Measurements from ENCODE around the gene ZNF827.

ZNF827 gene

GRCh38 chr4:145734576-145735346 lies 203.9 kb downstream of the ZNF827 start:
- H3K4me3 ChIP-seq (ENCODE audit: low read depth, low read length), result no peak overlapping the region
- no peak overlapping the region for H3K9ac ChIP-seq
- H3K79me2 ChIP-seq, result no peaks in the 10 kb centered on the region
- H3K4me2 ChIP-seq (ENCODE audit: low read length), result peak overlapping the region; percentile 44
- H3K4me1 ChIP-seq, result peaks cover 14% of the 10 kb centered on the region
- no peak for TF ChIP-seq CTCF (IDR thresholded peaks at IDR 0.05)
- peak overlapping the region; percentile 94 for H2AFZ ChIP-seq
- H3K27me3 ChIP-seq (ENCODE audit: control insufficient read depth, insufficient read depth, low read length), result no peaks in the 10 kb centered on the region
- H3K9me3 ChIP-seq (ENCODE audit: control insufficient read depth, low read length), result no peaks in the 10 kb centered on the region
- no peaks in the 10 kb centered on the region for H3K36me3 ChIP-seq (ENCODE audit: control insufficient read depth, insufficient read depth, low read length)
- peak overlapping the region; percentile 91 for H3K27ac ChIP-seq

GRCh38 chr4:145734031-145734430 lies 204.6 kb downstream of the ZNF827 start:
- no peaks in the 10 kb centered on the region for H3K9me3 ChIP-seq (ENCODE audit: control insufficient read depth, low read length)
- H2AFZ ChIP-seq, result peak overlapping the region; percentile 94
- H3K27ac ChIP-seq, result peak overlapping the region; percentile 91
- H3K9ac ChIP-seq, result no peak overlapping the region
- peak overlapping the region; percentile 52 for H3K4me2 ChIP-seq (ENCODE audit: low read length)
- no peaks in the 10 kb centered on the region for H3K36me3 ChIP-seq (ENCODE audit: control insufficient read depth, insufficient read depth, low read length)
- TF ChIP-seq CTCF (IDR thresholded peaks at IDR 0.05), result no peak
- H3K4me3 ChIP-seq (ENCODE audit: low read depth, low read length), result no peak overlapping the region
- no peaks in the 10 kb centered on the region for H3K27me3 ChIP-seq (ENCODE audit: control insufficient read depth, insufficient read depth, low read length)
- H3K79me2 ChIP-seq, result no peaks in the 10 kb centered on the region
- H3K4me1 ChIP-seq, result peaks cover 14% of the 10 kb centered on the region

- Histone ChIP-seq H3K4me3 (ENCODE audit: low read depth, low read length) (peak overlapping the region; percentile 57), H3K4me2 (ENCODE audit: low read length) (peak overlapping the region; percentile 79), H3K27me3 (ENCODE audit: control insufficient read depth, insufficient read depth, low read length) (no peaks in the 10 kb centered on the region), H3K79me2 (no peaks in the 10 kb centered on the region), H3K4me1 (peaks cover 14% of the 10 kb centered on the region), H2AFZ (peak overlapping the region; percentile 94), H3K36me3 (ENCODE audit: control insufficient read depth, insufficient read depth, low read length) (no peaks in the 10 kb centered on the region), H3K9ac (no peak overlapping the region), H3K9me3 (ENCODE audit: control insufficient read depth, low read length) (no peaks in the 10 kb centered on the region), H3K27ac (peak overlapping the region; percentile 91)
- TF ChIP-seq CTCF (IDR thresholded peaks at IDR 0.05), result no peak
Observed at GRCh38 chr4:145732895-145733880, 205.4 kb downstream of the ZNF827 start.

GRCh38 chr4:145732001-145732815 lies 206.4 kb downstream of the ZNF827 start:
- H3K4me2 ChIP-seq (ENCODE audit: low read length), result peak overlapping the region; percentile 79
- no peaks in the 10 kb centered on the region for H3K27me3 ChIP-seq (ENCODE audit: control insufficient read depth, insufficient read depth, low read length)
- H3K27ac ChIP-seq, result peak overlapping the region; percentile 78
- H3K9me3 ChIP-seq (ENCODE audit: control insufficient read depth, low read length), result no peaks in the 10 kb centered on the region
- no peaks in the 10 kb centered on the region for H3K79me2 ChIP-seq
- peak overlapping the region; percentile 89 for H2AFZ ChIP-seq
- no peak overlapping the region for H3K9ac ChIP-seq
- peaks cover 14% of the 10 kb centered on the region for H3K4me1 ChIP-seq
- no peak for TF ChIP-seq CTCF (IDR thresholded peaks at IDR 0.05)
- peak overlapping the region; percentile 57 for H3K4me3 ChIP-seq (ENCODE audit: low read depth, low read length)
- H3K36me3 ChIP-seq (ENCODE audit: control insufficient read depth, insufficient read depth, low read length), result no peaks in the 10 kb centered on the region
